ENCODE data around the gene HBZ. TPM values are rescaled to one million over a fixed set of nuclear protein-coding genes. Genes with fewer than 3 reads are reported as not detected.
"Not testable (repeated sequence)": the region's sequence is repeated elsewhere in the genome, so short reads cannot be mapped to it uniquely, and the experiment has no call there.

The HBZ gene
- total RNA-seq, 2 donors from 2014 or later: not detected

- Mint-ChIP-seq H3K36me3 (ENCODE audit: low read depth) (peaks cover 76% of the 10 kb centered on the region), H3K9me3 (no peaks in the 10 kb centered on the region), H3K4me3 (no peak overlapping the region), H3K27ac (no peak overlapping the region), H3K4me1 (peaks cover 4% of the 10 kb centered on the region), H3K27me3 (no peaks in the 10 kb centered on the region)
- ATAC-seq (replicated peaks): no peak
Measured at GRCh38 chr16:189604-190186, 37.3 kb downstream of the HBZ start.

DNA sequence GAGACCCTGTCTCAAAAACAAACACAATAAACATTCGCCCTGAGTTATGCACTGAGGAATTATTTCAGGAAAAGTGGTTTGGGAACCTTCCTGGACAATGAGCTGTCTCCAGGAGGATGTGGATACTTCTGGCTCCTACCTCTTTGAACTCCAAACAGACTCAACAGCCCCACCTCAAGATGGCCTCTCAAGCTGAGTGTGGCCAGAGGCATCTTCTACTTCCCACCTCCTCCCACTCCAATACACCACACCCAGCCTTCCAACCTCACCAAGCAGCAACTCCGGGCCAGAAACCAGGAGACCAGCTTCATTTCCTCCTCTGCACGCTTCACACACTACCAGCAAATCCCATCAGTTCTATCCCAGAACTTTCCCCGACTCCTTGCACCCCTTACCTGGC, 39.4 kb downstream of the HBZ start:
- H3K36me3 Mint-ChIP-seq (ENCODE audit: low read depth): peaks cover 97% of the 10 kb centered on the region

DNA sequence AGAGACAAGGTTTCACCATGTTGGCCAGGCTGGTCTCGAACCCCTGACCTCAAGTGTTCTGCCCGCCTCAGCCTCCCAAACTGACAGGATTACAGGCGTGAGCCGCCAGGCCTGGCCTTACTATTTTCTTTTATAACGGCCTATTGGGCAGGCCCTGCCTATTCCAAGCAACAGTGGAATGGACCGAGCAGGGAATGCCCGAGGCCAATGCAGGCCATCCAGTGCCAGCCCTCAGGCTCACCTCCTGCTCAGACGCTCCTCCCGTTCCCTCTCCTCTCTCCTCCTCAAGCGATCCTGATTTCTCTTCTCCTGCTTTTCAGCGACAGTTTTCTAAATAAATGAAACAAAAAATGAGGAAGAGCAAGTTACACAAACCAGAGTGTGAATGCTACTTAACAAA, 40.2 kb downstream of the HBZ start:
- Mint-ChIP-seq H3K27ac (no peak overlapping the region), H3K4me3 (no peak overlapping the region), H3K4me1 (peaks cover 4% of the 10 kb centered on the region), H3K36me3 (ENCODE audit: low read depth) (peaks cover 98% of the 10 kb centered on the region), H3K9me3 (no peaks in the 10 kb centered on the region), H3K27me3 (no peaks in the 10 kb centered on the region)
- no peak for ATAC-seq (replicated peaks)

More for the DNA sequence above, 39.4 kb downstream of the HBZ start:
- peaks cover 4% of the 10 kb centered on the region for H3K4me1 Mint-ChIP-seq
- ATAC-seq (replicated peaks): no peak
- H3K4me3 Mint-ChIP-seq: no peak overlapping the region
- H3K27ac Mint-ChIP-seq: no peak overlapping the region
- H3K9me3 Mint-ChIP-seq: no peaks in the 10 kb centered on the region
- no peaks in the 10 kb centered on the region for H3K27me3 Mint-ChIP-seq

GRCh38 chr16:193441-193840, 41.0 kb downstream of the HBZ start:
- no peaks in the 10 kb centered on the region for H3K9me3 Mint-ChIP-seq
- ATAC-seq (replicated peaks): no peak
- peaks cover 4% of the 10 kb centered on the region for H3K4me1 Mint-ChIP-seq
- no peaks in the 10 kb centered on the region for H3K27me3 Mint-ChIP-seq
- H3K27ac Mint-ChIP-seq: no peak overlapping the region
- peaks cover 99% of the 10 kb centered on the region for H3K36me3 Mint-ChIP-seq (ENCODE audit: low read depth)
- no peak overlapping the region for H3K4me3 Mint-ChIP-seq

DNA sequence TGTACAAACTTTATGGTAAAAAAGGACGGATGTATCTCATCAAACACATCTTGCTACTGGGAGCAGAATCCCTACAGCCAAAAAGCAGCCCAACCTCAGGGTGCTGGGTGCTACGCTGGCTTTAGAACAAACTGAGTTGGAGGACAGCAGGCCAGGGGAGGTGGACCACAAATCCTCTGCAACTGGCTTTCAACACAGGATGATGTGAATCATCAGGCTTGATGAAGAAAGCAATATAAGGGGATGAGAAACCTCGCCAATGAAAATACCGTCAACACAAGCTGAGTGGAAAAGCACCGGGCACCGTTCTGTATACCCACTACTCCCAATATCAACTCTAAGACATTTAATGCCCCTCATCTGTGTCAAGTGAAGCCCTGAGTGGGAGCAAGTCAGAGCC, 42.1 kb downstream of the HBZ start:
- Mint-ChIP-seq H3K36me3 (ENCODE audit: low read depth) (peaks cover 99% of the 10 kb centered on the region), H3K27ac (no peak overlapping the region), H3K4me1 (peaks cover 4% of the 10 kb centered on the region), H3K27me3 (no peaks in the 10 kb centered on the region), H3K9me3 (no peaks in the 10 kb centered on the region), H3K4me3 (no peak overlapping the region)
- no peak for ATAC-seq (replicated peaks)

DNA sequence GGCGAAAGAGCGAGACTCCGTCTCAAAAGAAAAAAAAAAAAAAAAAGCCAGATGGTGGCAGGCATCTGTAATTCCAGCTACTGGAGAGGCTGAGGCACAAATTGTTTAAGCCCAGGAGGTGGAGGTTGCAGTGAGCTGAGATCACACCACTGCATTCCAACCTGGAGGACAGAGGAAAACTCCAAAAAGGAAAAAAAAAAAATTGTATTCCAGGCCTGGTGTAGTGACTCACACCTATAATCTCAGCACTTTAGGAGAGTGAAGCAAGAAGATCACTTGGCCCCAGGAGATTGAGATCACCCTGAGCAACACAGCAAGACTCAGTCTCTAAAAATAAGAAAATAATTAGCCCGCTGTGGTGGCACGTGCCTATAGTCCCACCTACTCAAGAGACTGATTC, 47.9 kb downstream of the HBZ start:
- H3K9me3 Mint-ChIP-seq: no peaks in the 10 kb centered on the region
- H3K36me3 Mint-ChIP-seq (ENCODE audit: low read depth): peaks cover 99% of the 10 kb centered on the region
- ATAC-seq (replicated peaks): no peak
- H3K4me1 Mint-ChIP-seq: no peaks in the 10 kb centered on the region
- H3K4me3 Mint-ChIP-seq: no peak overlapping the region
- no peaks in the 10 kb centered on the region for H3K27me3 Mint-ChIP-seq
- H3K27ac Mint-ChIP-seq: no peak overlapping the region

- peaks cover 100% of the 10 kb centered on the region for H3K36me3 Mint-ChIP-seq (ENCODE audit: low read depth)
- ATAC-seq (replicated peaks): no peak
- no peak overlapping the region for H3K4me3 Mint-ChIP-seq
- H3K27me3 Mint-ChIP-seq: no peaks in the 10 kb centered on the region
- no peaks in the 10 kb centered on the region for H3K9me3 Mint-ChIP-seq
- no peak overlapping the region for H3K27ac Mint-ChIP-seq
- no peaks in the 10 kb centered on the region for H3K4me1 Mint-ChIP-seq
Measured at GRCh38 chr16:203246-203645, 50.8 kb downstream of the HBZ start.

DNA sequence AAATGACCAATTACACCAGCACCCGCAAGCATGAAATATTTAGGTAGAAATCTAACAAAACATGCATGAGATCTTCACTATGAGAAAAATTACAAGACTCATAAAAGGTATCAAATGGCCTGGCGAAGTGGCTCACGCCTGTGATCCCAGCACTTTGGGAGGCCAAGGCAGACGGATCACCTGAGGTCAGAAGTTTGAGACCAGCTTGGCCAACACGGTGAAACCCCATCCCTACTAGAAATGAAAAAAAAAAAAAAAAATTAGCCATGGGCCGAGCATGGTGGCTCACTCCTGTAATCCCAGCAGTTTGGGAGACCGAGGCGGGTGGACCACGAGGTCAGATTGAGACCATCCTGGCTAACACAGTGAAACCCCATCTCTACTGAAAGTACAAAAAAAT, 51.6 kb downstream of the HBZ start:
- peaks cover 100% of the 10 kb centered on the region for H3K36me3 Mint-ChIP-seq (ENCODE audit: low read depth)
- not testable (repeated sequence) for ATAC-seq (replicated peaks); H3K4me1 Mint-ChIP-seq; H3K9me3 Mint-ChIP-seq; H3K27me3 Mint-ChIP-seq; H3K27ac Mint-ChIP-seq; H3K4me3 Mint-ChIP-seq

Other genes starting within 250 kb of the HBZ start
- gene POLR3K, start 99.0 kb upstream of the HBZ start, total RNA-seq: 10 to 100 TPM; 26.4 to 61.9 TPM
- 10 to 100 TPM; 34.4 to 60.3 TPM for gene SNRNP25, start 98.8 kb upstream of the HBZ start, total RNA-seq
- under 1 TPM in 1 of 2 donors, not detected in 1; 0.24 TPM for gene RHBDF1, start 80.0 kb upstream of the HBZ start, total RNA-seq
- 10 to 100 TPM; 45.6 to 51.9 TPM for gene MPG, start 74.4 kb upstream of the HBZ start, total RNA-seq
- 10 to 100 TPM; 33.7 to 48.3 TPM for gene NPRL3, start 14.0 kb upstream of the HBZ start, total RNA-seq
- not detected for gene HBM, start 13.3 kb downstream of the HBZ start, total RNA-seq
- gene HBA2, start 20.2 kb downstream of the HBZ start, total RNA-seq: not detected
- gene HBA1, start 24.0 kb downstream of the HBZ start, total RNA-seq: not detected
- gene HBQ1, start 27.8 kb downstream of the HBZ start, total RNA-seq: not detected
- 10 to 100 TPM; 54.8 to 65.4 TPM for gene LUC7L, start 76.8 kb downstream of the HBZ start, total RNA-seq
- gene FAM234A, start 82.2 kb downstream of the HBZ start, total RNA-seq: 1 to 10 TPM; 4.0 to 6.8 TPM
- gene RGS11, start 123.3 kb downstream of the HBZ start, total RNA-seq: under 1 TPM in 1 of 2 donors, not detected in 1; 0.11 TPM
- gene ARHGDIG, start 127.9 kb downstream of the HBZ start, total RNA-seq: not detected
- gene PDIA2, start 130.5 kb downstream of the HBZ start, total RNA-seq: not detected
- gene AXIN1, start 200.1 kb downstream of the HBZ start, total RNA-seq: 10 to 100 TPM; 16.2 to 18.4 TPM
- 10 to 100 TPM; 63.4 to 86.2 TPM for gene MRPL28, start 217.9 kb downstream of the HBZ start, total RNA-seq
- 10 to 100 TPM; 25.6 to 26.1 TPM for gene PGAP6, start 229.3 kb downstream of the HBZ start, total RNA-seq
- 10 to 100 TPM; 21.8 to 41.9 TPM for gene NME4, start 244.6 kb downstream of the HBZ start, total RNA-seq
- 10 to 100 TPM; 12.0 to 12.7 TPM for gene DECR2, start 249.2 kb downstream of the HBZ start, total RNA-seq

All from activated T-helper 17 cell treated with anti-CD3 and anti-CD28 coated beads, Interleukin-2, amount 50 U/mL, for 72 hours (primary cell).